ENCODE results near the gene BTBD6. TPM values are rescaled to one million over a fixed set of nuclear protein-coding genes. Genes with fewer than 3 reads are reported as not detected.
"Not testable (repeated sequence)": the region's sequence is repeated elsewhere in the genome, so short reads cannot be mapped to it uniquely, and the experiment has no call there.

The BTBD6 gene
- total RNA-seq, 1 donor from 2014 or later = 48.8 TPM

DNA sequence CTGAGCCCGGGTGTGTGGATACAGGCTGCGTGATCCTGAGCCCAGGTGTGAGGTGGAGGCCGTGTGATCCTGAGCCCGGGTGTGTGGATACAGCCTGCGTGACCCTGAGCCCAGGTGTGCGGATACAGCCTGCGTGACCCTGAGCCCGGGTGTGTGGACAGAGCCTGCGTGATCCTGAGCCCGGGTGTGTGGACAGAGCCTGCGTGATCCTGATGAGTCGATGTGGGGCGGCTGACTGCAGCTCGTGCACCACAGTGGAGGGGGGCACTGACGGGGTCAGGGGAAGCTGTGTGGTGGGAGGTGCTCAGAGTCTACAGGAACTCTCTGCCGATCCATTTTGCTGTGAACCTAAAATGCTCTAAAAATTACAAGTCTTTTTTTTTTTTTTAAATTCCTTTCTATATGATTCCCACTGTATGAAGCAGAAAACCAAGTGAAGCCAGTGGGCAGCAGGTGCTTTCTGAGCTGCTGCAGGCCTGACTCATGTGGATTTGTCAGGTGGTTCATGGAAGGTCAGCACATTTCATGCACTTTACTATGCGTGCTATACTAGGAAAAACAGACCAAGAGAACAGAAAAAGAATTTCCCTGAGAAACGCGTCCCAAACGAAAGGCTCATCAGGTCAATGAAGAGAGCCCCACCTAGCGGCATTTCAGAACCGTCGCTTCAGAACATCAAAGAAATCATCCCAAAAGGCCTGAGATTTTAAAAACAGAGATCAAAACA, 33.2 kb downstream of the BTBD6 start:
- ATAC-seq (no peak), DNase-seq (ENCODE audit: missing footprints) (peak; percentile 37)
- intact Hi-C loops (cut with DNase I) = loop anchor here (2.0 kb wide), 1 partner anchor 191 kb away; no protein-coding TSS in a partner anchor

DNA sequence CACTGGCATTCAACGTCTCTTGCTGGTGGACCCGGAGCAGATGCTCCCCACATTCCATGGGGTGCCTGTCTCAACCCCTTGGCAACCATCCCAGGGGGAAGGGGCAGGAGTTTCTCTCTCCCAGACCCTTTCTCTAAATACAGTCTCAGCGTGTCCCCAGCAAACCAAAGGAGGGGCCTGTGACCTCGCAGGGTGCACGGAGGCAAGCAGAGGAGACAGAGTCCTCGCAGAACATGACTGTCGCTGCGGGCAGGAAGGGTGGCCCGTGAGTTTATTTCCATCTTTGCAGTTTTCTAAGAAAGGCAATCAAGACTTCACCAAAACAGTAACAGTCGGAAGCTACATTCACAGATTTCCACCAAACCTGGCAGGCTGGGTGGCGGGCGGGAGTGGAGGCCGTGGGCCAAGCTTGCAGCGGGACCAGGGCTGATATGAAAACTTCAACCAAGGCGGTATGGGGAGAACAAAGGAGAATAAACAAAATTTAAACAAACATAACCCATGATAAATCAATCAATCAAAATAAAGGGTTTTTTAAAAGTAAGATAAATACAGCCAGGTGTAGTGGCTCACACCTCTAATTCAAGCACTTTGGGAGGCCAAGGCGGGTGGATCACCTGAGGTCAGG, 33.9 kb downstream of the BTBD6 start:
- peak; percentile 11 for DNase-seq (ENCODE audit: missing footprints)
- ATAC-seq = no peak
- intact Hi-C loops (cut with DNase I) = loop anchor here (2.0 kb wide), 1 partner anchor 191 kb away; no protein-coding TSS in a partner anchor

DNA sequence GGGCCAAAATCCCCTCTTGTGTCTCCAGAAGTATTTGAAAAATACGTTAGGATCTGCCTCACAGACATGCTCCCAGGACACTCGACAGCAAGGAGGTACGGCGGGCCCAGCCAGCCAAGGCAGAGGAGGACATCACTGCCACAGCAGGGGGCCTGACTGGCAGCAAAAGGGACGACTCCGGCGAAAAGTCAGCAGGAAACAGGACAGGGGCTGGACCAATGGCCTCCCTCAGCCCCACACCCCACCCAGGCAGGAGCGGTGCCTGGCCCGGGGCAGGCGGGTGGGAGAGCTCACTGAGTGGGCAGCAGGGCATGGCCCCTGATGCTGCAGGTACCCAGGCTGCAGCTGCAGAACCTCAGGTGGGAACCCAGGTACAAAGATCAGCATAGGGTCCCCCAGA, 34.7 kb downstream of the BTBD6 start:
- ATAC-seq (no peak), DNase-seq (ENCODE audit: missing footprints) (peak; percentile 33)
- intact Hi-C loops (cut with DNase I) = loop anchor here (2.0 kb wide), 1 partner anchor 192 kb away; no protein-coding TSS in a partner anchor

GRCh38 chr14:105283899-105284298, 35.6 kb downstream of the BTBD6 start:
- intact Hi-C loops (cut with DNase I) = loop anchor here (2.0 kb wide), 2 partner anchors 81 to 193 kb away; no protein-coding TSS in a partner anchor
- ATAC-seq (no peak), DNase-seq (ENCODE audit: missing footprints) (no peak)

GRCh38 chr14:105285174-105285573, 36.8 kb downstream of the BTBD6 start:
- no peak for DNase-seq (ENCODE audit: missing footprints)
- intact Hi-C loops (cut with DNase I) = loop anchor here (2.0 kb wide), 1 partner anchor 82 kb away; no protein-coding TSS in a partner anchor
- ATAC-seq = no peak

GRCh38 chr14:105286759-105287144, 38.4 kb downstream of the BTBD6 start:
- intact Hi-C loops (cut with DNase I) = no loop called here
- peak; percentile 30 for ATAC-seq

DNA sequence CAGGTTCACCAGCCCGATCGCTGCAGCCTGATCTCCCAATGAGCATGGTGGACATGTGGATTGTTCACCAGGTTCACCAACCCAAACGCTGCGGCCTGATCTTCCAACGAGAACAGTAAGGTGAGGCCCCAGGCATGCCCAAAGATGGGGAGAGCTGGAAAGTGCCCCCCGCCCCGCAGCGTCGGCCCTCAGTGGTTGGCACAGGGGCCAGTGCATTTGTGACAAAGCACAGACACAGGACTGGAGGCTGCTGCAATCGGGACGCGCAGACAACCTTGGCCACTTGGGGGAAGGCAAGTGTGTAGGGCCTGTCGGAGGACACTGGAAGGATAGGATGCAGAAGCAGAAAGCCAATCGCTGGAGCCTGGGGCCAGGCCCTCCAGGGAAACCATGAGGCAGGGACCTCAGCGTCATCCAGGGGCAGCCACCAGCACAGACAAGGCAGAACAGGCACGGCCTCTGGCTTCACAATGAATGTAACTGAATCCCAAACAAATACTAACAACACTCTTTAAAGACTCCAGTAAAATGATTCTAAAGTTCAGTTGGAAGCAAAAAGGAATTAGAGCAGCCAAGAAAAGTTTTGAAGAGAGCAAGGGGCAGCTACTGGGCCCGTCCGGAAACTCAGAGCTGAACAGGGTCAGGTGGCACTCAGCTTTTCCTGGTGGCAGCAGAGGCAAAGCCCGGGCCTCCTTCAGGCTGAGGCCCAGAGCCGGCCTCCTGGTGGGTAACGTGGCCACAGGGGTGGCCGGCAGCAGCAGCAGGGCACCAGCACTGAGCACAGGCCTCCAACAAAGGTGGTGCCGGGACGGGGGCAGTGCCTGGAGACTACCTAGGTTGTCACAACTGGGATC, 39.1 kb downstream of the BTBD6 start:
- ATAC-seq (no peak), DNase-seq (ENCODE audit: missing footprints) (no peak)
- intact Hi-C loops (cut with DNase I) = no loop called here

More at GRCh38 chr14:105286759-105287144, 38.4 kb downstream of the BTBD6 start:
- DNase-seq (ENCODE audit: missing footprints) = no peak

DNA sequence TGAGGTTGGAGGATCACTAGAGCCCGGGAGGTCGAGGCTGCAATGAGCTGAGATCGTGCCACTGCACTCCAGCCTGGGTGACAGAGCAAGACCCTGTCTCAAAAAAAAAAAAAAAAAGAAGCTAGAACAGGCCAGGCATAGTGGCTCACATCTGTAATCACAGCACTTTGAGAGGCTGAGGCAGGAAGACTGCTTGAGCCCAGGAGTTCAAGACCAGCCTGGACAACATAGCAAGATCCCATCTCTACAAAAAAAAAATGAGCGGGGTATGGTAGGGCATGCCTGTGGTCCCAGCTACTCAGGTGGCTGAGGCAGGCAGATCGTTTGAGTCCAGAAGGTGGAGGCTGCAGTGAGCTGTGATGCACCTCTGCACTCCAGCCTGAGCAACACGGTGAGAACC, 40.6 kb downstream of the BTBD6 start:
- intact Hi-C loops (cut with DNase I); DNase-seq (ENCODE audit: missing footprints); ATAC-seq: not testable (repeated sequence)

DNA sequence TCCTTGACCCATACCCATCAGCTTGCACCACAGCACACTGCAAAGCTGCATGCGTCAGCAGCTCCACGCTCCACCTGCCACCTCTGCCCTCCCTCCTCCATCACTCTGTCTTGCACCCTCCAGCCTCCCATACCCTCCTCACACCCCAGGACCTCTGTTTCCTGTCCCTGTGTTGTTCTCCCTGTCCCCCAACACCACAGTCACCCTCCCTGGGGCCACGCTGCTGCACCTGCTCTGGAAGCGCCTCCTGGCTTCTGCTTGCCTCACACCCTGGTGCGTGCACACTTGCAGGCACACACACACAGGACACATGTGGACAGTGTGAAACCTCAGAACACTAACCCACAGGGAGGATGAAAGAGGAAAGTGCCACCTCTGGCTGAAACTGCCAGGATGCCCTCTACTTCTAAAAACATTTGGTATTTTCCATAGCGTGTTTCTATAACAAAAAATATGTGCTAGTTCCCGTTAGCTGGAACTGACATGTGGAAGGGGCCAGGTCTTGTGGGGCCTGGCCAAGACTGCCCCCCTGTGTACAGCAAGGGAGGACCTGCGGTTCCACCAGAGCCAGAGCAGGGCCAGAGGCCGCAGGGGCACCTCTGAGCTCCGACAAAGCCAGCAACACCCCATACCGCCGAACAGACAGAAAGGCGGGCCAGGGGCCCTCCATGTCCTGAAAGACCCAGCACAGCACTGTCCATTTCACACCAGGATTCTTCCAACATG, 42.5 kb downstream of the BTBD6 start:
- DNase-seq (ENCODE audit: missing footprints) = no peak
- ATAC-seq = no peak
- intact Hi-C loops (cut with DNase I) = loop anchor here (5.0 kb wide), 1 partner anchor 62 kb away; no protein-coding TSS in a partner anchor

- no peak for ATAC-seq
- no peak for DNase-seq (ENCODE audit: missing footprints)
- intact Hi-C loops (cut with DNase I) = loop anchor here (5.0 kb wide), 1 partner anchor 59 kb away; no protein-coding TSS in a partner anchor
Observed at GRCh38 chr14:105292826-105293711, 44.7 kb downstream of the BTBD6 start.

DNA sequence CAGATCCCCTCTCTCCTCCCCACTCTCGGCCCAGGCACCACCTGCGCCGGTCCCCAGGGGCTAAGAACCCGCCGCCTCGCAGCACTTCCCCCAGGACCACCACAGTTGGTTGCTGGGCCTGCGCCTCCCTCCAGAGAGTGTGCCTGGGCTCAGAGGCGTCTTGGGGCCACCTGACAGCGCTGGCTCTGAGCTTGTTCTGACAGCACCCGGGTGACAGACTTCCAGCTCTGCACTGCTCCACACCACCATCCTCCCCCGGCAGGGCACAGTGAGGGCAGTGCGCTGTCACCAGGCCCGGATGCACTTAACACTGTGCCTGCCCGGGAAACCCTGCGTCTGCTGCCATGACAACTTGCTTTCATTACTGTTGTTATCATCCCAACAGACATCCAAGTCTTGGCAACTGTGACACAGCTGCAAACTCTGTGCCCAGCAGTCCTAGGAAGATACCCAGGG, 45.8 kb downstream of the BTBD6 start:
- peak; percentile 82 for DNase-seq (ENCODE audit: missing footprints)
- intact Hi-C loops (cut with DNase I) = loop anchor here (5.0 kb wide), 1 partner anchor 58 kb away; no protein-coding TSS in a partner anchor
- ATAC-seq = peak; percentile 98

DNA sequence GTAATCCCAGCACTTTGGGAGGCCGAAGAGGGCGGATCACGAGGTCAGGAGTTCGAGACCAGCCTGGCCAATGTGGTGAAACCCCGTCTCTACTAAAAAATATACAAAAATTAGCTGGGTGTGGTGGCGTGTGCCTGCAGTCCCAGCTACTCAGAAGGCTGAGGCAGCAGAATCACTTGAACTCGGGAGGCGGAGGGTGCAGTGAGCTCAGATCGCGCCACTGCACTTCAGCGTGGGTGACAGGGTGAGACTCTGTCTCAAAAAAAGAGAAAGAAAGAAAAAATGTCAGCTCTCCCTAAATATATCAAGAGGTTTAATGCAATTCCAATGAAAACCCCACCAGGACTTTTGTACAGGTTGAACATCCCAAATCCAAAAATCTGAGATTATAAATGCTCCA, 49.0 kb downstream of the BTBD6 start:
- intact Hi-C loops (cut with DNase I); ATAC-seq; DNase-seq (ENCODE audit: missing footprints): not testable (repeated sequence)

DNA sequence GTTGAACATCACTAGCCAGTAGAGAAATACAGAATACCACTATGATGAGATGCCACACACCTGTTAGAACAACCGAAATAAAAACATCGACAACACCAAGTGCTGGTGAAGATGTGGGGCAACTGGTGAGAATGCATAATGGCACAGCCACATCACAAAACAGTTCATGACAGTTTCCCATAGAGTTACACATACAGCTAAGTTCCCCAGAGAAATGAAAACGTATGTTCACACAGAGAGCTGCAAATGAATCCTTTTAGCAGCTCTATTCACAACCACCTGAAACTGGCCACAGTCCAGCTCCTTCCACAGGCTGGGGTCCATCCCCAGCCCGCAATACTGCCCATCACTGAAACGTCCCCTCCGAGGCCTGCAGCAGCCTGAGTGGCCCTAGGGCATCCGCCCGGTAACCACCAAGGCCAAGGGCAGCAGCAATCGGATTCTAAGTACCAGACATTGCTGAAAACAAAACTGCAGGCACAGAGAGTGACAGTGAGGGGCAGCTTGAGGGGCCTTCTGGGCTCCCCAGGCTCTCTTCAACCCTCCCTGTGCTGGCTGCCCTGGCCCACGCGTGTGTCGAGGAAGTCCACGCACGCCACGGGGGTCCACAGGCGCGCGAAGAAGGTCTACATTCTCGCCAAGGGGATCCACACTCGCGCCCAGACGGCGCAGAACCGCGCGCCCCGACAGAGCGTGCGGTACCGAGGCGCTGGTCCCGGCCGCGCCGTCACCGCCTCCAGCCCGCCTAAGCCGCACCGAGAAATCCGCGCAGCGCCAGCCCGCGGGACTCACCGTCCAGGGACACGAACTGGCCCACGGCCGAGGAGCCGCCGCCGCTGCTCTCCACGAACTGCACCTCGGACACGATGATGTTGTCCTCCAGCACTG, 51.6 kb downstream of the BTBD6 start:
- intact Hi-C loops (cut with DNase I) = no loop called here
- DNase-seq (ENCODE audit: missing footprints) (peak; percentile 79), ATAC-seq (no peak)

All from Right ventricle myocardium inferior (tissue), 1 donor.